ENCODE measurements around the gene ZNF385A. TPM values are rescaled to one million over a fixed set of nuclear protein-coding genes. Genes with fewer than 3 reads are reported as not detected.

The ZNF385A gene
- total and polyA plus RNA-seq, 8 donors: 1.2 to 35.7 (median 12.4) TPM

GRCh38 chr12:54398995-54399793 is 14.7 kb upstream of the ZNF385A start:
- DNase-seq: peak; percentile 87 to 95
- Histone ChIP-seq H3K27ac (no peak overlapping the region), H3K36me3 (peaks cover 78 to 100% (median 100%) of the 10 kb centered on the region in 4 donors), H3K4me3 (no peak overlapping the region), H3K4me1 (peaks cover 0 to 6% (median 0%) of the 10 kb centered on the region in 4 donors), H3K9me3 (no peaks in the 10 kb centered on the region), H3K27me3 (no peaks in the 10 kb centered on the region)
- intact Hi-C loops (cut with DNase I; ENCODE audit: low total_unique reads): no loop called here
- TF ChIP-seq CTCF (IDR thresholded peaks at IDR 0.05) (peak in 5 of 7 experiments; percentile 93 to 98 (median 95)), POLR2A (IDR thresholded peaks at IDR 0.05) (no peak), POLR2AphosphoS5 (IDR thresholded peaks at IDR 0.05) (peak in 2 of 3 donors; percentile 39 to 82)
- 54 to 71% (median 67%) methylated on average over 6 to 8 of the region's 8 CpGs for WGBS, 5 donors

- no peak overlapping the region for H3K4me3 ChIP-seq
- no peaks in the 10 kb centered on the region for H3K27me3 ChIP-seq
- H3K4me1 ChIP-seq: peaks cover 0 to 8% (median 0%) of the 10 kb centered on the region in 4 donors
- no peak for DNase-seq
- no peaks in the 10 kb centered on the region for H3K9me3 ChIP-seq
- no peak for TF ChIP-seq EP300 (IDR thresholded peaks at IDR 0.05)
- TF ChIP-seq CTCF (IDR thresholded peaks at IDR 0.05): no peak
- no peak for TF ChIP-seq POLR2AphosphoS5 (IDR thresholded peaks at IDR 0.05)
- TF ChIP-seq POLR2A (IDR thresholded peaks at IDR 0.05): no peak
- H3K36me3 ChIP-seq: peaks cover 68 to 97% (median 93%) of the 10 kb centered on the region in 4 donors
- H3K27ac ChIP-seq: no peak overlapping the region
- WGBS, 5 donors: 86 to 96% (median 90%) methylated on average over 1 to 2 of the region's 2 CpGs
- intact Hi-C loops (cut with DNase I; ENCODE audit: low total_unique reads): no loop called here
Observed at GRCh38 chr12:54398218-54398617, 13.7 kb upstream of the ZNF385A start.

GRCh38 chr12:54397157-54397556 is 12.6 kb upstream of the ZNF385A start:
- Histone ChIP-seq H3K4me3 (no peak overlapping the region), H3K36me3 (peaks cover 62 to 90% (median 84%) of the 10 kb centered on the region in 4 donors), H3K4me1 (peaks cover 0 to 11% (median 0%) of the 10 kb centered on the region in 4 donors), H3K27ac (no peak overlapping the region), H3K9me3 (no peaks in the 10 kb centered on the region), H3K27me3 (no peaks in the 10 kb centered on the region)
- no peak for DNase-seq
- TF ChIP-seq POLR2A (IDR thresholded peaks at IDR 0.05): no peak
- TF ChIP-seq CTCF (IDR thresholded peaks at IDR 0.05): no peak
- no peak for TF ChIP-seq EP300 (IDR thresholded peaks at IDR 0.05)
- no peak for TF ChIP-seq POLR2AphosphoS5 (IDR thresholded peaks at IDR 0.05)
- intact Hi-C loops (cut with DNase I; ENCODE audit: low total_unique reads): no loop called here
- 67 to 86% (median 77%) methylated on average over 1 of the region's 1 CpG; no CpG with 5 or more reads in 1 of the 5 donors for WGBS, 5 donors

GRCh38 chr12:54395545-54395944 is 11.0 kb upstream of the ZNF385A start:
- no peak overlapping the region for H3K27ac ChIP-seq
- H3K4me3 ChIP-seq: no peak overlapping the region
- no peak for TF ChIP-seq CTCF (IDR thresholded peaks at IDR 0.05)
- TF ChIP-seq POLR2A (IDR thresholded peaks at IDR 0.05): no peak
- no peak for TF ChIP-seq POLR2AphosphoS5 (IDR thresholded peaks at IDR 0.05)
- no peak for TF ChIP-seq EP300 (IDR thresholded peaks at IDR 0.05)
- DNase-seq: no peak
- H3K4me1 ChIP-seq: peaks cover 0 to 28% (median 14%) of the 10 kb centered on the region in 4 donors
- H3K27me3 ChIP-seq: no peaks in the 10 kb centered on the region
- intact Hi-C loops (cut with DNase I; ENCODE audit: low total_unique reads): no loop called here
- peaks cover 46 to 78% (median 68%) of the 10 kb centered on the region in 4 donors for H3K36me3 ChIP-seq
- no peaks in the 10 kb centered on the region for H3K9me3 ChIP-seq
